Measurements from ENCODE around the gene PRR23B. TPM values are rescaled to one million over a fixed set of nuclear protein-coding genes. Genes with fewer than 3 reads are reported as not detected.

Gene PRR23B
- total RNA-seq, 1 experiment from 2014 or later = not detected

GRCh38 chr3:138976047-138976446 is 44.7 kb downstream of the PRR23B start:
- no peaks in the 10 kb centered on the region for H3K79me1 ChIP-seq (ENCODE audit: insufficient read depth, low read depth, low read length, poor library complexity, severe bottlenecking)
- H4K5ac ChIP-seq (ENCODE audit: insufficient read length, low read depth, low read length) = no peak overlapping the region
- Mint-ChIP-seq H3K4me3 (no peak overlapping the region), H3K27ac (no peak overlapping the region), H3K9me3 (no peaks in the 10 kb centered on the region), H3K4me1 (no peaks in the 10 kb centered on the region), H3K27me3 (ENCODE audit: low read depth) (peaks cover 14% of the 10 kb centered on the region), H3K36me3 (ENCODE audit: insufficient read depth in 1 of 3, low read depth in 3 of 3) (no peaks in the 10 kb centered on the region)
- H3K9me3 ChIP-seq (ENCODE audit: control insufficient read depth, low read depth, low read length) = no peaks in the 10 kb centered on the region
- H4K20me1 ChIP-seq (ENCODE audit: control insufficient read depth, insufficient read depth, insufficient read length) = no peaks in the 10 kb centered on the region
- H3K23me2 ChIP-seq (ENCODE audit: insufficient read length, low read depth, low read length, poor library complexity, severe bottlenecking) = no peaks in the 10 kb centered on the region
- no peak for DNase-seq
- H3K18ac ChIP-seq (ENCODE audit: insufficient read length, low read depth, low read length) = no peak overlapping the region
- H4K91ac ChIP-seq (ENCODE audit: insufficient read length, low read depth, low read length) = no peak overlapping the region
- H3K79me2 ChIP-seq (ENCODE audit: insufficient read depth, low read length) = no peaks in the 10 kb centered on the region
- H3K4me1 ChIP-seq (ENCODE audit: insufficient read depth, low read length) = no peaks in the 10 kb centered on the region
- TF ChIP-seq CTCF (conservative IDR thresholded peaks at IDR 0.05) = no peak
- H3K14ac ChIP-seq (ENCODE audit: insufficient read depth, low read length) = no peak overlapping the region
- H2AFZ ChIP-seq (ENCODE audit: low read length) = no peak overlapping the region
- no peak overlapping the region for H2BK20ac ChIP-seq (ENCODE audit: low read depth, low read length, poor library complexity, severe bottlenecking)
- H3K4me2 ChIP-seq (ENCODE audit: insufficient read depth, insufficient read length, low read length) = no peak overlapping the region
- H3K9ac ChIP-seq (ENCODE audit: extremely low read depth, insufficient read length, low read length) = no peak overlapping the region
- no peak overlapping the region for H2BK15ac ChIP-seq (ENCODE audit: low read depth, low read length)
- H3K27me3 ChIP-seq (ENCODE audit: insufficient read depth, low read length) = no peaks in the 10 kb centered on the region
- H2BK12ac ChIP-seq (ENCODE audit: insufficient read length, low read depth, low read length) = no peak overlapping the region
- no peak overlapping the region for H2AK5ac ChIP-seq (ENCODE audit: insufficient read length, low read length)
- no peak overlapping the region for H2BK120ac ChIP-seq (ENCODE audit: low read depth, low read length, poor library complexity, severe bottlenecking)
- H3K56ac ChIP-seq (ENCODE audit: insufficient read length, low read depth, low read length) = no peak overlapping the region
- H4K8ac ChIP-seq (replicated peaks; ENCODE audit: insufficient read length, low read depth, low read length) = no peak overlapping the region
- H3K23ac ChIP-seq (ENCODE audit: insufficient read length, low read depth, low read length) = no peak overlapping the region
- H2BK5ac ChIP-seq (ENCODE audit: insufficient read length, low read length) = no peak overlapping the region
- no peak overlapping the region for H3K4ac ChIP-seq (ENCODE audit: low read depth, low read length)
- no peak overlapping the region for H3K27ac ChIP-seq (ENCODE audit: insufficient read length, low read depth, low read length)
- H3T11ph ChIP-seq (ENCODE audit: low read length) = no peak overlapping the region

Measured in H9 (cell line).